Bone marrow (tissue), 2 donors: ENCODE measurements around the gene NOTCH1.

Source experiments
- DNase-seq, 2 donors: peaks; one replicate each; lab custom pipeline; 2025; lab: John Stamatoyannopoulos, UW

Gene NOTCH1

GRCh38 chr9:136517012-136517743 is 28.7 kb downstream of the NOTCH1 start:
- DNase-seq = no peak

GRCh38 chr9:136516191-136516654 is 29.6 kb downstream of the NOTCH1 start:
- DNase-seq = no peak

GRCh38 chr9:136515276-136515675 is 30.6 kb downstream of the NOTCH1 start:
- DNase-seq = no peak

- no peak for DNase-seq
Observed at GRCh38 chr9:136514022-136514714, 31.7 kb downstream of the NOTCH1 start.

GRCh38 chr9:136513191-136513590 is 32.7 kb downstream of the NOTCH1 start:
- no peak for DNase-seq

GRCh38 chr9:136512651-136513071 is 33.2 kb downstream of the NOTCH1 start:
- DNase-seq = no peak

GRCh38 chr9:136511670-136512592 is 33.9 kb downstream of the NOTCH1 start:
- DNase-seq = no peak

GRCh38 chr9:136511144-136511669 is 34.6 kb downstream of the NOTCH1 start:
- no peak for DNase-seq

GRCh38 chr9:136510561-136510960 is 35.3 kb downstream of the NOTCH1 start:
- no peak for DNase-seq

GRCh38 chr9:136509549-136509948 is 36.3 kb downstream of the NOTCH1 start:
- no peak for DNase-seq

- DNase-seq = no peak
Observed at GRCh38 chr9:136508729-136509500, 36.9 kb downstream of the NOTCH1 start.

- no peak for DNase-seq
Observed at GRCh38 chr9:136507992-136508375, 37.9 kb downstream of the NOTCH1 start.

GRCh38 chr9:136507221-136507991 is 38.4 kb downstream of the NOTCH1 start:
- no peak for DNase-seq

GRCh38 chr9:136506425-136506824 is 39.4 kb downstream of the NOTCH1 start:
- DNase-seq = no peak

GRCh38 chr9:136505406-136506403 is 40.1 kb downstream of the NOTCH1 start:
- DNase-seq = no peak

GRCh38 chr9:136504512-136505348 is 41.1 kb downstream of the NOTCH1 start:
- no peak for DNase-seq

- no peak for DNase-seq
Observed at GRCh38 chr9:136502940-136503550, 42.8 kb downstream of the NOTCH1 start.

GRCh38 chr9:136502196-136502595 is 43.7 kb downstream of the NOTCH1 start:
- DNase-seq = no peak
